ENCODE measurements around the gene IFI27L1. TPM values are rescaled to one million over a fixed set of nuclear protein-coding genes. Genes with fewer than 3 reads are reported as not detected.

The IFI27L1 gene
- total RNA-seq, 4 donors from 2014 or later: 7.1 to 10.3 (median 8.3) TPM

DNA sequence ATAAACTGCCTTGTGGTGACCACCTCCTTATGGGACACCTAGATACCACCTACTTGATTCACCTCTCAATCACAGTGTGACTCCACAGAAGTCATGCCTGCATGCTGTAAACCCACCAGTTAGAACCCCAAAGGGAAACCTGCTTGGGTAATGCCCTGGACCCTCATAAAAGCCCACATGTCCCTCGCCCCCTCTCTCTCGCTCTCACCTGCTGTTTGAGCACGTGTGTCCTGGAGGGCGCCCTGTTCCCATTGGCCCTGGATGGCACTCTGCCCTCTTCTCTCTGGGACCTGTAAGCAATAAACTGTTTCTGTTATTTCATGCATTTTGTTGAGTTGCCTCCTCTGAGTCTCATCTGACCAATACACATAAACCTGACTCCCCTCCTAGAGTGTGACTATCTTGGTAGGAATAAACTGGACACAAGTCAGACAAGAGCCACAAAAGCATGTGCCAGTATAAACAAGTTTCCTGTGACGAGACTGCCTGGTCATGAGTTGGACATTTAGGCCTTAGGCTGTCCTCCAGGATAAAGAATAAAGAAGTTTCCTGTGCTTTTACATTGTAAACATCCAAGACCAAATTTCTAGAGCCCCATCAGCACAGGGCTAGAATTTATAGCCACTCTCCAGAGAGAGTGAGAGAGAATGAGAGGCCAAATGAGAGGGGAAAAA, 39.7 kb downstream of the IFI27L1 start:
- H3K27me3 ChIP-seq: peaks cover 0 to 3% (median 0%) of the 10 kb centered on the region in 3 donors
- intact Hi-C loops (cut with DNase I; ENCODE audit: low total_unique reads) (no loop called here), in situ Hi-C loops (cut with MboI; ENCODE audit: low sequenced_read_pairs in 4 of 4) (no loop called here)
- H3K9me3 ChIP-seq: peaks cover 0 to 9% (median 0%) of the 10 kb centered on the region in 3 donors
- DNase-seq (no peak), ATAC-seq (no peak)
- H3K36me3 ChIP-seq: no peaks in the 10 kb centered on the region
- no peak overlapping the region for H3K27ac ChIP-seq
- no peak for TF ChIP-seq POLR2A (IDR thresholded peaks at IDR 0.05)
- TF ChIP-seq, protein P1, sequence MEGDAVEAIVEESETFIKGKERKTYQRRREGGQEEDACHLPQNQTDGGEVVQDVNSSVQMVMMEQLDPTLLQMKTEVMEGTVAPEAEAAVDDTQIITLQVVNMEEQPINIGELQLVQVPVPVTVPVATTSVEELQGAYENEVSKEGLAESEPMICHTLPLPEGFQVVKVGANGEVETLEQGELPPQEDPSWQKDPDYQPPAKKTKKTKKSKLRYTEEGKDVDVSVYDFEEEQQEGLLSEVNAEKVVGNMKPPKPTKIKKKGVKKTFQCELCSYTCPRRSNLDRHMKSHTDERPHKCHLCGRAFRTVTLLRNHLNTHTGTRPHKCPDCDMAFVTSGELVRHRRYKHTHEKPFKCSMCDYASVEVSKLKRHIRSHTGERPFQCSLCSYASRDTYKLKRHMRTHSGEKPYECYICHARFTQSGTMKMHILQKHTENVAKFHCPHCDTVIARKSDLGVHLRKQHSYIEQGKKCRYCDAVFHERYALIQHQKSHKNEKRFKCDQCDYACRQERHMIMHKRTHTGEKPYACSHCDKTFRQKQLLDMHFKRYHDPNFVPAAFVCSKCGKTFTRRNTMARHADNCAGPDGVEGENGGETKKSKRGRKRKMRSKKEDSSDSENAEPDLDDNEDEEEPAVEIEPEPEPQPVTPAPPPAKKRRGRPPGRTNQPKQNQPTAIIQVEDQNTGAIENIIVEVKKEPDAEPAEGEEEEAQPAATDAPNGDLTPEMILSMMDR (IDR thresholded peaks at IDR 0.05 in 4 of 5, conservative IDR thresholded peaks at IDR 0.05 in 1 of 5): no peak
- H3K4me3 ChIP-seq: no peak overlapping the region
- H3K4me1 ChIP-seq: no peaks in the 10 kb centered on the region

DNA sequence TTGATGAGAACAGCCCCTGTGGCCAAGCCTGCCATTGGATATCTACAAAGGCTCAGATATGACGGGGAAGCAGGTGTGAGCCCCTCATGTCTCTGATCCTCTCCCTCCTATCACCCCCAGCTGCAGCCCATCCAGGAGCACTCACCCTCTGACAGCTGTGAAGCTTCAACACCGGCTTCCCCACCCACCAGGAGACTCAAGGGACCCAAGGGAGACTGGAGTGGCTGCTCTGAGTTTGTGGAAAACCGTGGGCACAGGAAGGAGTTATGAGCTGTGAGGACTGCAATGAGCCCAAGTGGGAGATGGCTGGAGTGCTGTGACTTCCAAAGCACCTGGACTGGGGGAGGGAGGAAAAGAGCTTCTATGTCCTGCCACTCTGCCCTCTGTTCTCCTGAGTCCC, 40.4 kb downstream of the IFI27L1 start:
- DNase-seq (no peak), ATAC-seq (no peak)
- Histone ChIP-seq H3K27ac (no peak overlapping the region), H3K4me1 (no peaks in the 10 kb centered on the region), H3K9me3 (peaks cover 0 to 9% (median 0%) of the 10 kb centered on the region in 3 donors), H3K27me3 (peaks cover 0 to 3% (median 0%) of the 10 kb centered on the region in 3 donors), H3K4me3 (no peak overlapping the region), H3K36me3 (no peaks in the 10 kb centered on the region)
- in situ Hi-C loops (cut with MboI; ENCODE audit: low sequenced_read_pairs in 4 of 4): no loop called here
- TF ChIP-seq POLR2A (IDR thresholded peaks at IDR 0.05): no peak
- TF ChIP-seq, protein P1 (IDR thresholded peaks at IDR 0.05 in 4 of 5, conservative IDR thresholded peaks at IDR 0.05 in 1 of 5): no peak
- intact Hi-C loops (cut with DNase I; ENCODE audit: low total_unique reads): no loop called here

DNA sequence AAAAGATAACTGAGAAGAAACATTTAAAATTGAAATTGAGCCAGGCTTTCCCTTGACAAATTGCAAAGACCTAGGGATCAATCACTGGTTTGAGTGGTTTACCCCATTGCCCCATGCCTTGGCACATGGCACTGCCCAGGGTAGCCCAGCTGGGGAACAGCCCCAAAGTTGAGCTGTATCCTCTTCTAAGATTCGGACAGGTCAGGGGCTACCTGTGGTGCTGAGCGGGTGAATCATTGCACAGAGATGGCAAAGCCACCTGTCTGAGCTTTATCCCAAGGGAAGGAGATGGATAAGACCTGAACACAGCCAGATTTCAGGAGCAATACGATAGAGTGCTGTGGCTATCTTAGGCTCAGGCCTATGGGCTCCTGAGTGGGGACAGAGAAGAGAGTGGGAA, 41.3 kb downstream of the IFI27L1 start:
- no peak overlapping the region for H3K27ac ChIP-seq
- no peaks in the 10 kb centered on the region for H3K4me1 ChIP-seq
- DNase-seq: no peak
- peaks cover 0 to 3% (median 0%) of the 10 kb centered on the region in 3 donors for H3K27me3 ChIP-seq
- intact Hi-C loops (cut with DNase I; ENCODE audit: low total_unique reads) (no loop called here), in situ Hi-C loops (cut with MboI; ENCODE audit: low sequenced_read_pairs in 4 of 4) (no loop called here)
- ATAC-seq: no peak
- peaks cover 0 to 9% (median 0%) of the 10 kb centered on the region in 3 donors for H3K9me3 ChIP-seq
- TF ChIP-seq, protein P1 (IDR thresholded peaks at IDR 0.05 in 4 of 5, conservative IDR thresholded peaks at IDR 0.05 in 1 of 5): no peak
- TF ChIP-seq POLR2A (IDR thresholded peaks at IDR 0.05): no peak
- no peak overlapping the region for H3K4me3 ChIP-seq
- no peaks in the 10 kb centered on the region for H3K36me3 ChIP-seq

DNA sequence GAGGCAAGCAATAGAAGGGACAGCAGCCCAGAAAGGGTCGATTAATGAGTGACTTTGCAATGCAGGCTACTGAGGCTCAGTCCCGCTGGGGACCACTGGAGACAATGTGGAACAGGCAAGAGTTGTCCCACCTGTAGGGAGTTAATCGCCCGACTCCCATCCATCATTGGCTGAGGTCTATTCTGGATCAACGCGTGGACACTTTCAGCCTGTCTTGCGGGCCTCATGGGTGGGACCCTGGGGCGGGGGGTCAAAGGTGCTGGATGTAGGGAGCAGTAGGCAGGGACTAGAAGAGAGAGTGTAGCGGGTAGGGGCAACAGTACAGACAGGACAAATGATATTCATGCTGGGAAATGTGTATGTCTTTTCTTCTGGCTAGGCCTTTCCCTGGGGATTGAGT, 42.2 kb downstream of the IFI27L1 start:
- intact Hi-C loops (cut with DNase I; ENCODE audit: low total_unique reads): no loop called here

More for the DNA sequence above, 42.2 kb downstream of the IFI27L1 start:
- TF ChIP-seq POLR2A (IDR thresholded peaks at IDR 0.05): no peak
- TF ChIP-seq, protein P1 (IDR thresholded peaks at IDR 0.05 in 4 of 5, conservative IDR thresholded peaks at IDR 0.05 in 1 of 5): no peak
- DNase-seq (no peak), ATAC-seq (no peak)
- Histone ChIP-seq H3K9me3 (peaks cover 0 to 9% (median 0%) of the 10 kb centered on the region in 3 donors), H3K36me3 (no peaks in the 10 kb centered on the region), H3K27me3 (peaks cover 0 to 3% (median 0%) of the 10 kb centered on the region in 3 donors), H3K27ac (no peak overlapping the region), H3K4me3 (no peak overlapping the region), H3K4me1 (no peaks in the 10 kb centered on the region)
- in situ Hi-C loops (cut with MboI; ENCODE audit: low sequenced_read_pairs in 4 of 4): no loop called here
